Left ventricle myocardium superior (tissue), 1 donor: ENCODE measurements around the gene CCDC54. TPM values are rescaled to one million over a fixed set of nuclear protein-coding genes. Genes with fewer than 3 reads are reported as not detected.
"Not testable (repeated sequence)": the region's sequence is repeated elsewhere in the genome, so short reads cannot be mapped to it uniquely, and the experiment has no call there.

Experiments
- ATAC-seq: fragments of 200-7000 bp; cut with Tn5 transposase; one replicate; pipeline ENCODE4 v1.9.1; 2020; ENCODE audit warnings: mild to moderate bottlenecking, moderate library complexity
- DNase-seq: peaks from one replicate; pipeline ENCODE4 v3.0.0-alpha.2; 2020
- intact Hi-C: fragments of 100-400 bp; cut with micrococcal nuclease; formaldehyde crosslinking; loops from one replicate; pipeline ENCODE4 v1.11.0; 2022
- long read RNA-seq: library from polyadenylated mRNA; unstranded; transcript quantifications from one replicate; pipeline ENCODE4 v2.0.0, GENCODE V29; 2021
- total RNA-seq: library from RNA; stranded (reverse); fragmentation: NEBNext Ultra II Directional; extraction: Animal tissue kit (Norgen Biotek cat#: 25700); gene quantifications from one replicate; pipeline ENCODE4 v1.2.1, GENCODE V29; 2021
- donor health status: DM: no; HTN: yes; CAD: no; lungs with severe emphysema.

CCDC54 gene
- total RNA-seq, result not detected
- long read RNA-seq, result 0 reads

DNA sequence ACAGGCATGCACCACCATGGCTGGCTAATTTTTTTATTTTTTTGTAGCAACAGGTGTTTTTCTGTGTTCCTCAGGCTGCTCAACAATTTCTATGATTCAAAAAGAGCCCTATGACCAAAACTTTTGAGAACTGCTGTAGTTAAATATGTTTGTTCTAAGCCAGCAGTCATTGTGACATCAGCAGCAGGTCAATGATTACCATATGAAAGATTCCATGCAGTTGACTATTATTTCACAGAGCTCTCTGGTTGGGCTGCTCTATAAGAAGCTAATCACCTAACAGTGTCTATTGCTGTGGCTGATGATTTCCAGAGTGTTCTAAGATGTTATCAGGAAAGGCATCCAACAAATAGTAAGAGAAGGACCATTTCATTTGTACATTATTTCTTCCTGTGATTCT lies at the start of gene CCDC54:
Gene CCDC54 (plus strand): TSS at position 289 of the 400 bp plus-strand sequence. CDS start 149 bp downstream, outside the sequence.
- DNase-seq (no peak), ATAC-seq (no peak)
- intact Hi-C loops, result no loop called here

- intact Hi-C loops, result no loop called here
- no peak for ATAC-seq
- DNase-seq, result no peak
These were observed 49.2 kb upstream of the CCDC54 start for GRCh38 chr3:107328069-107328468.

- DNase-seq, result no peak
- no peak for ATAC-seq
These were observed 48.2 kb upstream of the CCDC54 start for GRCh38 chr3:107329088-107329487.

DNA sequence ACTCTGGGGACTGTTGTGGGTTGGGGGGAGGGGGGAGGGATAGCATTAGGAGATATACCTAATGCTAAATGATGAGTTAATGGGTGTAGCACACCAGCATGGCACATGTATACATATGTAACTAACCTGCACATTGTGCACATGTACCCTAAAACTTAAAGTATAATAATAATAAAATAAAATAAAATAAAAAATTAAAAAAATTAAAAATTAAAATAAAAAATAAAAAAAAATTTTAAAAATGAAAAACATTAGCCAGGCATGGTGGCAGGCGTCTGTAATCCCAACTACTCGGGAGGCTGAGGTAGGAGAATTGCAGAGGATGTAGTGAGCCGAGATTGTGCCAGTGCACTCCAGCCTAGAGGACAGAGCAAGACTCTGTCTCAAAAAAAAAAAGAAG lies 37.5 kb upstream of the CCDC54 start:
- ATAC-seq, intact Hi-C loops, DNase-seq: not testable (repeated sequence)

More at GRCh38 chr3:107329088-107329487, 48.2 kb upstream of the CCDC54 start:
- intact Hi-C loops, result no loop called here

DNA sequence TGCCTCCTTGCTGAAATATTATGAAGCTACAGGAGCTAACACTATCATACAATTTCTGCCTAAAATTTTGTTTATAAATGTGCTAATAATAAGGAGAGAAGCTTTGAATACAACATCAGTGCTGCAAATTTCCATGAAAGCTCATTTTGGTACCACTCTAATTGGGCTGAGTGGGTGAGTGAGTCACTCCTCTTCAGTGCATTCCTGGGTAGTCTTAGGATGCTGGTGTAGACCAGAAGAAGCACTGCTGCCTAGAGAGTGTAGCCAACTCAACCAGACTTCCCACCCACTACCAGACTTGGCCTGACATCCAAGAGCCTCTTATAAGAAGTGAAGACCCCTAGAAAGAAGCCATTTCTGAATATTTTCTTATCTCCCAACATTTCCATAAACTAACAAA lies 32.5 kb upstream of the CCDC54 start:
- DNase-seq, result no peak
- ATAC-seq, result no peak
- intact Hi-C loops, result no loop called here

DNA sequence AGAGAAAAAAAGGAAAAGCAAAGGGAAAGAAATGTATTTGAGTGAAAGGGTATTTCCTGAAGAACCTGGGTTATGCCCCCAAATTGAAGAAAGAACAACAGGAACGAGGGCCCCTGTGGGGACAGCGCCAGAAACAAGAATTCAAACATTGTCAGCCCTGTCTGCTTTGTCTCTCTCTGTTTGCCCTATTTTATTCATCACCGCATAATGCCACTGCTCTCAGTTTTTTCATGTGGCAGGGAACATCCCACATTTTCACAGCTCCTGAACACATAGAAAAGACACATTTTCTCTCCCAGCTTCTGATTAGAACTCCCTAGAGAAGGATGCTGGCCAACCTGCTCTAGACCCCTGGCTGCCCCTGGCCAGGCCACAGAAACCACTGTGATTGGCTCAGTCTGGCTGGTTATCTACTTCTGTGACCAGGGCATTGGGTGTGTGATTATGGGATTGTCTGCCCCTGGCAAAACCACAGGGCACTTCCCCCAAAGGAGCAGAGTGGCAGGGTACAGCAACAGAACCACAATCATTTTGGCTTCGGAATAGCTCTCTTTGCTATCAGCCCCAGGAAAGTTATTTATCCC lies 31.3 kb upstream of the CCDC54 start:
- intact Hi-C loops, result no loop called here
- DNase-seq, result no peak
- ATAC-seq, result no peak

GRCh38 chr3:107346564-107346963 lies 30.7 kb upstream of the CCDC54 start:
- intact Hi-C loops, result no loop called here
- no peak for DNase-seq
- no peak for ATAC-seq

GRCh38 chr3:107347751-107348150 lies 29.5 kb upstream of the CCDC54 start:
- DNase-seq (no peak), ATAC-seq (no peak)
- intact Hi-C loops, result no loop called here

DNA sequence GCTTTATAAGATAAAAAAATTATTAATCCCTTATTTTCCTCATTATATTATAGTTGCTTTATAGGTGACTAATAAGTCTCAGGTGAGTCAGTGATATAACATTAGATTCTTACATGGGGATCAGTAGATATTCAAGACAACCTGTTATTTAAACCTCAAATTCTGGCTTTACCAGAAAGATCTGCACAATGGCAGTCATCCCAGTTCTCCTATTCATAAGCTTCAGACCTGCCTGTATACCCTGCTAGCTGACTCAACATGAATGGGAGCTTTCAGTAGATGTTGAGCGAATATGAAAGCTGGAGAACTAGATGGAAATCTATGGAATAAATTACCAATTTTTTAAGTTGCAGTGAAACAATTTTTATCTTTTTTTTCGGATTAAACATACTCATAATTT lies 20.5 kb upstream of the CCDC54 start:
- no peak for ATAC-seq
- intact Hi-C loops, result no loop called here
- DNase-seq, result no peak

DNA sequence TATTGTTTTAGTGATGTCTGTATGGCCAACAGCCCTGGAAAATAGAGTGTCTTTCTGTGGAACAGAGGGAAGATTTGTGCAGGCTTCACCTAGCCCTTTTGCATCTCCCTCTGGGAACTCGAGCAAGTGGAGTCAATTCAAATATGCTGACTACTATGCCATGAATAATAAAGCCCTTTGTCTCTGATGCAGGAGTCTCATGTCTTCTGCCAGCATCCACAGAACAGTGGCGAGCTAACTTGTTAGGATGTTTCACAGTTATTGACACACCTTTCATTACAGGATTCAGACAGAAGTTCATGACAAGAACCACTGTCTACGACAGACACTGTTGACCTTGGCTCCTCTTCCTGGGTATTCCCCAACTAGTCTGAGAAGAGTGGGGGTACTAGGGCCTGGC lies 15.6 kb upstream of the CCDC54 start:
- DNase-seq, result no peak
- intact Hi-C loops, result no loop called here
- no peak for ATAC-seq

DNA sequence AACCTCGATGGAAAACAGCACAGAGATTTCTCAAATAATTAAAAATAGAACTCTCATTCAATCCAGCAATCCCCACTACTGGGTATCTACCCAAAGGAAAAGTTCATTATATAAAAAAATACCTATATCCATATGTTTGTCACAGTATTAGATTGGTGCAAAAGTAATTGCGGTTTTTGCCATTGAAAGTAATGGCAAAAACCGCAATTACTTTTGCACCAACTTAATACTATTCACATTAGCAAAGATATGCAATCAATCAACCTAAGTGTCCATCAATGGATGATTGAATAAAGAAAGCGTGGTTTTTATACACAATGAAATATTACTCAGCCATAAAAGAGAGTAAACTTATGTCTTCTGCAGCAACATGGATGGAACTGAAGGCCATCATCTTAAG lies 12.2 kb upstream of the CCDC54 start:
- ATAC-seq (no peak), DNase-seq (no peak)
- intact Hi-C loops, result no loop called here

DNA sequence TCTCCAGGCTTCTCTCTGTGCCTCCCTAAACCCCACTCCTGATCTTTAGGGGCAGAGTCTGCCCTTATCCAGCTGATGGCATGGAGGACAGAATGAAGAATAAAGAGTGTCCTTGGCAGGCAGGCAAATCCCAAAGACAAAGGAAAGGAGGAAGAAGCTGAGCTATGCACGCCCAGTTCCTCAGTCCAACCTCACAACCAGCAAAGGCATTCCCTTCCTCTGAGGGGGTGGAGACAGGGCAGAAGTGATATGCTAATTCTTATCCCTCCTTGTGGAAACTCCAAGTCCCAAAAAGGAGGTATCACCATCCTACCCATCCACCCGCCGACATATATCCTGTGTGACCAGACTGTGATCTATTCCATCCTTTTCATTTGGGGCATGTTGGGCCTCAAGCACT lies 10.5 kb upstream of the CCDC54 start:
- ATAC-seq (no peak), DNase-seq (no peak)
- intact Hi-C loops, result no loop called here

DNA sequence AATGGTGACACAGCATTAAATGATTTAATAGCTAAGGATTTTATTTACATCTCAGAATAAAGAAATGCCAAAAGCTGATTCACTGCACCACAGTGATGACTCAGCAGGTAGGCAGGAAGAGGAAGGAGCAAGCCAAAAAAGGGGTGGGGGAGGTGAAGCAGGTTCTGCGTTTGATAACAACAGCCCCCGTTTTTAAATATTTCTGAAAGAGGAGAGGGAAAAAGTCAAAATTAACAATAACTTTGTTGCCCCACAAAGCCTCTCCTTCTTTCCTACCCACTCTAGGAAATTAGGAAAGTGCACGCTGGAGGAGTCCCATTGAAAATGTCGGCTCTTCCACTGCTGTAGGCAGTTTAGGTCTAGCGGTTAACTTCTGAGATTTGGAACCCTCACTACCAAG lies 9.9 kb upstream of the CCDC54 start:
- DNase-seq (no peak), ATAC-seq (no peak)
- intact Hi-C loops, result no loop called here

GRCh38 chr3:107368654-107369398 lies 8.4 kb upstream of the CCDC54 start:
- DNase-seq, result no peak
- no peak for ATAC-seq
- intact Hi-C loops, result no loop called here

DNA sequence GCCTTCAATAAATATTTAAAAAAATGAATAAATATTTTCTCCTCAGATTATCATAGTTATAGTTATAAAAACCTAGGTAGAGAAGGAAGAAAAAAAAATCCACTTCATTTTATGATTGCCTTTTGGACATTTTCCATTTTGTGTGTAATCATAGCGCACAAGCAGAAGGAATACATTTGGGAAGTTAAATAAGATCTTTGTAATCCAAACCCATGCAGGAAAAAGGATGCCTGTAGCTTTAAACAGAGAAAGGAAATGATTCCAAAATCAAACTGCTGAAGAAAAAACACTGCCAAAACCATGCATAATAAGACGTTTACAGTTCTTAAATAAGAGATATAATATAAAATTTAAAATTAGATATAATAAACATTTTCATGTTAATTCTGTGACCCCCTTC lies 7.4 kb upstream of the CCDC54 start:
- intact Hi-C loops, result no loop called here
- ATAC-seq, result no peak
- DNase-seq, result no peak

GRCh38 chr3:107370907-107371306 lies 6.3 kb upstream of the CCDC54 start:
- DNase-seq (no peak), ATAC-seq (no peak)
- intact Hi-C loops, result no loop called here

DNA sequence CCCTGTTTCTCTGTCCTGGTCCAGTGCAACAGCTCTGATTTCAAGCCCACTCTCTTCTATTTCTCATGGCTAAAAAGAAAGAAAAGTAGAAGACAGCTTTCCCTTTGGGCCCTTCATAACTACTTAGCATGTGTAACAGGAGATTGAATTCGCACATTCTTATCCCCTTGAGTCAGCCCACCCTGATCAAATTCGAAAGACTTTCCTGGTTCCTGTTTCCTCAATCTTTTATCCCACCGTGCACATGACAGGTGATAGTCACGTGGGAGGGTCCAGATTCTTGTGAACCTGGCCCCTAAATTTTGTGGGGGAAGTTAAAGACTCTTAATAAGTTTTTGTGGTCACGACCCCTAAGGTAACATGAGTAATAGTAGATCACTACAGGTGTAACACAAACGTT lies 4.7 kb upstream of the CCDC54 start:
- intact Hi-C loops, result no loop called here
- DNase-seq, result no peak
- no peak for ATAC-seq

DNA sequence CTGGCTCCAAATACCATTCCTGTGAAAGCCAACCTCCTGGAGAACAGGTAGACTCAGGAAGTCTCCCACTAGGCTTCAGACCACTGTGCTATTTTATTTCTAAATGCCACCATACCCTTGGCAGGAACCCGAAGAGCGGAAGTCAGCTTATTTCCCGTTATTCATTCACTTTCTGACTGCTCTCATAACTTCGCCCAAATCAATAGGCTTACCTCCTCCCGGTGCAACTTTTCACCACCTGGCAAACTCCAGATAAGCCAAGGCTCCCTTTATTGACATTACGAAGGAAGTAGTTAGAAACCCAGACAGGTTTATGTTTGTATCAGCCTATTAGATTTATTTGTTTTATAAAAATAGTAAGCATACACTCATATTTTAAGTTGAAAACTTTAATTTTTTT lies 3.3 kb upstream of the CCDC54 start:
- ATAC-seq, result no peak
- no peak for DNase-seq
- intact Hi-C loops, result no loop called here

GRCh38 chr3:107375682-107376081 lies 1.6 kb upstream of the CCDC54 start:
- intact Hi-C loops, result no loop called here
- DNase-seq, result no peak
- no peak for ATAC-seq

- DNase-seq (no peak), ATAC-seq (peak; percentile 30)
- intact Hi-C loops, result no loop called here
These were observed 5.4 kb downstream of the CCDC54 start for GRCh38 chr3:107382631-107383030.

- ATAC-seq, result no peak
- no peak for DNase-seq
- intact Hi-C loops, result no loop called here
These were observed 7.2 kb downstream of the CCDC54 start for GRCh38 chr3:107384428-107384827.
